ENCODE results near the gene DARS2.
"Not testable (repeated sequence)": the region's sequence is repeated elsewhere in the genome, so short reads cannot be mapped to it uniquely, and the experiment has no call there.

DARS2 gene

GRCh38 chr1:173824315-173825081 lies at the start of gene DARS2, which contains the start of gene CENPL:
Gene DARS2 (plus strand): TSS chr1:173824673. CDS start chr1:173825230, 557 bp downstream.
Gene CENPL (minus strand): TSS chr1:173824883. CDS start chr1:173811299, 13,584 bp downstream.
- peak; percentile 95 for DNase-seq (ENCODE audit: low read depth, low spot score)

GRCh38 chr1:173775578-173776226 lies 48.8 kb upstream of the DARS2 start:
- DNase-seq (ENCODE audit: low read depth, low spot score) = no peak

GRCh38 chr1:173779936-173780335 lies 44.5 kb upstream of the DARS2 start:
- no peak for DNase-seq (ENCODE audit: low read depth, low spot score)

GRCh38 chr1:173784997-173785396 lies 39.5 kb upstream of the DARS2 start:
- DNase-seq (ENCODE audit: low read depth, low spot score) = no peak

- no peak for DNase-seq (ENCODE audit: low read depth, low spot score)
Observed at GRCh38 chr1:173789841-173790240, 34.6 kb upstream of the DARS2 start.

GRCh38 chr1:173798078-173798477 lies 26.4 kb upstream of the DARS2 start:
- no peak for DNase-seq (ENCODE audit: low read depth, low spot score)

- not testable (repeated sequence) for DNase-seq (ENCODE audit: low read depth, low spot score)
Observed at GRCh38 chr1:173799995-173800394, 24.5 kb upstream of the DARS2 start.

GRCh38 chr1:173802961-173803360 lies 21.5 kb upstream of the DARS2 start:
- DNase-seq (ENCODE audit: low read depth, low spot score) = no peak

GRCh38 chr1:173813654-173814053 lies 10.8 kb upstream of the DARS2 start:
- DNase-seq (ENCODE audit: low read depth, low spot score) = not testable (repeated sequence)

GRCh38 chr1:173818459-173818858 lies 6.0 kb upstream of the DARS2 start:
- DNase-seq (ENCODE audit: low read depth, low spot score) = no peak

- DNase-seq (ENCODE audit: low read depth, low spot score) = no peak
Observed at GRCh38 chr1:173821680-173822079, 2.8 kb upstream of the DARS2 start.

- DNase-seq (ENCODE audit: low read depth, low spot score) = peak; percentile 3
Observed at GRCh38 chr1:173823781-173824314, 625 bp upstream of the DARS2 start.

- DNase-seq (ENCODE audit: low read depth, low spot score) = no peak
Observed at GRCh38 chr1:173827611-173828010, 3.1 kb downstream of the DARS2 start.

- DNase-seq (ENCODE audit: low read depth, low spot score) = no peak
Observed at GRCh38 chr1:173832748-173833147, 8.3 kb downstream of the DARS2 start.

GRCh38 chr1:173852105-173852504 lies 27.6 kb downstream of the DARS2 start:
- no peak for DNase-seq (ENCODE audit: low read depth, low spot score)

- DNase-seq (ENCODE audit: low read depth, low spot score) = no peak
Observed at GRCh38 chr1:173853074-173853473, 28.6 kb downstream of the DARS2 start.

GRCh38 chr1:173856014-173856413 lies 31.5 kb downstream of the DARS2 start:
- DNase-seq (ENCODE audit: low read depth, low spot score) = no peak

- DNase-seq (ENCODE audit: low read depth, low spot score) = no peak
Observed at GRCh38 chr1:173856903-173857302, 32.4 kb downstream of the DARS2 start.

- no peak for DNase-seq (ENCODE audit: low read depth, low spot score)
Observed at GRCh38 chr1:173857363-173857917, 33.0 kb downstream of the DARS2 start.

- DNase-seq (ENCODE audit: low read depth, low spot score) = not testable (repeated sequence)
Observed at GRCh38 chr1:173859547-173859946, 35.1 kb downstream of the DARS2 start.

GRCh38 chr1:173860065-173860464 lies 35.6 kb downstream of the DARS2 start:
- DNase-seq (ENCODE audit: low read depth, low spot score) = no peak

- no peak for DNase-seq (ENCODE audit: low read depth, low spot score)
Observed at GRCh38 chr1:173861731-173862145, 37.3 kb downstream of the DARS2 start.
